Keratinocyte (primary cell): ENCODE data around the gene POU3F2.

Experiments
- EZH2 ChIP-seq: IDR thresholded peaks from one replicate; pipeline ENCODE4 v1.6.1; 2012; ENCODE audit warnings: inconsistent platforms, mild to moderate bottlenecking, low read length, moderate library complexity
- TF ChIP-seq, protein P1 (sequence below), 3 experiments: IDR thresholded peaks in 1 of 3; conservative IDR thresholded peaks in 1 of 3; optimal IDR thresholded peaks in 1 of 3; 2 replicates in 2 of 3; 3 replicates in 1 of 3; pipeline versions ENCODE3 to v1.5.1; 2011; ENCODE audit warnings: low read length in 3 of 3, mild to moderate bottlenecking in 3 of 3, moderate library complexity in 2 of 3, control low read depth in 1 of 3, inconsistent platforms in 1 of 3; ENCODE audit not compliant: insufficient read depth in 2 of 3; ENCODE audit errors: extremely low read depth in 1 of 3

DNA sequence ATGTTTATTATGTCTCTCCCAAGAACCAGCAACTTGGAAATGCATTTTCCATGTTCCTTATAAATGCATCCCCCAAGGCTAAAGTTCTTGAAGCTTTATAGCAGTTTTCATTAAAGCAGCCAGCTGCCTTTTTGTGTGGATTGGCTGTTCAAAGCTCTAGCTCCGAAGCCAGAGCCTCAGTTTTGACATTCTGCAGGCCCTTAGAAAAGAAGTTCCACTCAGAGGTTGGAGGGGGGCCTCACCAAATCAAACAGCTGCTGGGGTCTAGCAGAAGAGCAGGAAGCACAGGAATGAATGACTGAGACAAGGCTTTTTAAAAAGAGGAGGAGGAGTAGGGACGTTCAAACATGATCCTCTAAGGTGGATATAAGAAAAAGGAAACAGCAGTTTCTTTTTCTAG lies 4.2 kb upstream of the POU3F2 start:
- TF ChIP-seq, protein P1, sequence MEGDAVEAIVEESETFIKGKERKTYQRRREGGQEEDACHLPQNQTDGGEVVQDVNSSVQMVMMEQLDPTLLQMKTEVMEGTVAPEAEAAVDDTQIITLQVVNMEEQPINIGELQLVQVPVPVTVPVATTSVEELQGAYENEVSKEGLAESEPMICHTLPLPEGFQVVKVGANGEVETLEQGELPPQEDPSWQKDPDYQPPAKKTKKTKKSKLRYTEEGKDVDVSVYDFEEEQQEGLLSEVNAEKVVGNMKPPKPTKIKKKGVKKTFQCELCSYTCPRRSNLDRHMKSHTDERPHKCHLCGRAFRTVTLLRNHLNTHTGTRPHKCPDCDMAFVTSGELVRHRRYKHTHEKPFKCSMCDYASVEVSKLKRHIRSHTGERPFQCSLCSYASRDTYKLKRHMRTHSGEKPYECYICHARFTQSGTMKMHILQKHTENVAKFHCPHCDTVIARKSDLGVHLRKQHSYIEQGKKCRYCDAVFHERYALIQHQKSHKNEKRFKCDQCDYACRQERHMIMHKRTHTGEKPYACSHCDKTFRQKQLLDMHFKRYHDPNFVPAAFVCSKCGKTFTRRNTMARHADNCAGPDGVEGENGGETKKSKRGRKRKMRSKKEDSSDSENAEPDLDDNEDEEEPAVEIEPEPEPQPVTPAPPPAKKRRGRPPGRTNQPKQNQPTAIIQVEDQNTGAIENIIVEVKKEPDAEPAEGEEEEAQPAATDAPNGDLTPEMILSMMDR (optimal IDR thresholded peaks at IDR 0.05 in 1 of 3, IDR thresholded peaks at IDR 0.05 in 1 of 3, conservative IDR thresholded peaks at IDR 0.05 in 1 of 3; ENCODE audit: extremely low read depth in 1 of 3, insufficient read depth in 2 of 3, low read length in 3 of 3) = no peak
- TF ChIP-seq EZH2 = no peak
